Measurements from ENCODE around the gene TJAP1.
A peak's percentile ranks its signal among the peaks of the same experiment; 100 is the strongest.
"Not testable (repeated sequence)": the region's sequence is repeated elsewhere in the genome, so short reads cannot be mapped to it uniquely, and the experiment has no call there.

Gene TJAP1

DNA sequence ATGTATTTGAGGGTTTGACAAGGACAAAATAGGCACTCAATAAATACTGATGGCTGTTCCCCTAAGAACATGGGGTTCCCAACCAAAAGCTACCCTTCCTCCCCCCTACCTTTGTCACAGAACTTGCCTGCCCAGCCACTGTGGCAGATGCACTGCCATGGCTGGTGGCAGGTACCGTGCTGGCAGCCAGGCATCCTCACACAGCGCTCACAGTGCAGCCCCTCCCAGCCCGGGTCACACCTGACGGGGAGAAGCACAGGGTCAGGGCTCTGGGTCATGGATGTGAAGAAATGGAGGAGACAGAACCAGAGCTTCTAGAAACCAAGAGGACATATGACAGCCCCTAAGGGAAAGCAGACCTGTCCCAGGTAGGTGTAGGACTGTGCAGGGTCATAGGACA is 24.5 kb upstream of the TJAP1 start:
- FAIRE-seq (no peak), DNase-seq (ENCODE audit: insufficient read length, low spot score) (no peak)

DNA sequence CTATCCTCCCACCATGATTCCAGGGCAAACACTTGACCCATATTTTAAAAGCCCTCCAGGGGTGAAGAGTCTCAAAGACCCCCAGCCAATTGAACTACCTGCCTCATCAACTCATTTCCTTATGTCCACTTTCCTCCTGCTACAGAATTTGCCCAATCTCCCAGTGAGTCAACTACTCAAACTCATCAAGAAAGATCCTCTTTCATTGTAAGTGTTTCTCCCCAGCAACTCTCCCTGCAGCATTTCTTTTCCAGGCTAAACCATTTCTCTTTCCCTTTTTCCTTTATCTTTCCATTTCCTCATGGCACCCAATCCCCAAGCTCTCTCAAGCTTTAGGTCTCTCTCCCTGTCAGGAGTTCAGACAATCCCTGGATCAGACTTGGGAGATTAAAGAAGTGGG is 23.5 kb upstream of the TJAP1 start:
- no peak for DNase-seq (ENCODE audit: insufficient read length, low spot score)
- FAIRE-seq, result no peak

DNA sequence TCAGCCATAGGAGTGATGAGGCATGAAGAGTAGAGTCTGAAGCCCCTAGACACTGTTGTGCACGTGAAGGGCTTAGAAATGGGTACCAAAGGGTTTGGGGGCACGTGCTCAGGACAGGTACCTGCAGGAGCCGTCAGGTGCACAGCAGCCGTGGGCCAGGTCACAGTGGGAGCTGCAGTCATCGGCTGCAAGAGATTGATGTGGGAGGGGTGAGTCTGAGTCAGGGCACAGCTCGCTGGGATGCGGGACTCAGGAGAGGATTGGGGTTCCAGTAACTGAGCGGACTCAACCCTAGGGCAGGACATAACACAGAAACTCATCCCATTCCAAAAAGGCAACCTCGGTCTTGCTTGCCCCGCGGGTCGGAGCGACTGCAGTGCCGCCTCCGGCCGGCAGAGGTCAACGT is 23.1 kb upstream of the TJAP1 start:
- peak; percentile 89 for FAIRE-seq
- no peak for DNase-seq (ENCODE audit: insufficient read length, low spot score)

DNA sequence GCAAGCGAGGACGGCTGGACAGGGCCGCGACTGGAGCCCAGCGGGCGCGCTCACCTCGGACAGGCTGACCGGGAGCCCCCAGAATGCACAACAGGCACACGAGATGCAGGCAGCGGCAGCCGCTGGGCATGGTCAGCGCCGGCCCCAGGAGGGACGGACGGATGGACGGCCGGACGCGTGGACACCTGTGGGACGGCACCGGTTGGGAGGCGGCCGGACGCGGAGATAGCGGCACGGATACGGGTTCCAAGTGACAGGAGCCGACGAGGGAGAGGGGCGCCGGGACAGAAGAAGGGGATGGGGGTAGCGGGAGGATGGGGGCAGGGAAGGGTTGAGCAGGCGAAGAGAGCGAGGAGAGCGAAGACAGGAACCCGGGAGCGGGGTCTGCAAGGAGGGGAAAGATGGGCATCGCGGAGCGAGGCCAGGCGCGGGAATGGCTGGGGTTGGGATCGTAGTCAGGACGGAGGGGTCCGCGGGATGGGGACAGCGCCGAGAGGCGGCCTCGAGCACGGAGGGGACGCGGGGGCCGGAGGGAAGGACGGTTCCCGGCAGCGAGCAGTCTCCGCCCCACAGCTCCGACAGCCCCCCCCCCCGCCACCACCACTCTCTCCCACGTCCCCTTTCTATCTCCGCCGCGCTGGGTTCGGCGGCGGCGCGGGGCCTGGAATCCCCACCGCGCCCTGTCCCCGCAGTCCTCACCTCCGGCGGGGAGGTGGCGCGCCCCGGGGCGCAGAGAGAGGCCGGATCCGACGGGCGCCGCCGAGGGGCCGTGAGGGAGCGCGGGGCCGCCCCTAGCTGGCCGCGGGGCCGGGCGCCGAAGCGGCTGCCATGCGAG is 22.5 kb upstream of the TJAP1 start:
- no peak for FAIRE-seq
- peak; percentile 85 for DNase-seq (ENCODE audit: insufficient read length, low spot score)

DNA sequence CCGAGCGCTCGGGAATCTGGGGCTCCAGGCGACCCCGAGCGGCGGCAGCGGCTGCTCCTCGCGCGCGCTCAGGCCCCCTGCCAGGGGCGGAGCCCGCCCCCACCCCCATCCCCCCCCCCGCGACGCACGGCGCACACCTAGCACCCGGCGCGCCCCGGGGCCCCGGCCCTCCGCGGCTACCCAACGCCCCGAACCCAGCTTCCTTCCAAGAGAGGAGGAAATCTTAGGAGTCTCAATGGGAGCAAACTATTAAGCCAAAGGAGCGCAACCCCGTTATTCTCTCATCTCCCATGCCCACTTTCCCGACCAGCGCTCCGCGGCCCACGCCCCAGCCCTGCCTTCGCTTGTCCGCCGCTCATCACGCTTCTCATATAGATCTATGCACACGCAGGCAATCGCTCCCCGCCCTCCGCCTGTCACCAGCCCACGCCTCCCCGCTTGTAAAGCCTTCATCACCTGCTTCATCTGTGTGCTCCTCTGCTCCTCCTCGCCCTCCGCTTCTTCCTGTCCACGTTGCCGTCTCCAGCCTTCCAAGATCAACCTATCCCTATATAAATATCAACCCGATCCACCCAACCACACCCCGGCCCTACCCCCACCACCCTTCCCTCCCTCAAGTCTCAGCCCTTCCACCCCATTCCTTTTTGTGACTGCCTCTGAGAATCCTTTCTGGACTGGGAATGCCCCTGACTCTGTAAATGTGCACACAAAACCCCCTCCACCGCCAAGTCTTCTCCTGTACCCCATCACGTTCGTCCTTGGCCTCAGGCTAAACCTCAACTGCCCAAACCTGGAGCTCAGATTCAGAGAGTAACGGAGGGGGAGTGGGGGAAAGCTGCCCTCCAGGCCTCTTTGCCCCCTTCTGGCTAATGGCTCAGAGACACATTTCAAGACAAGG is 21.6 kb upstream of the TJAP1 start, which contains the start of gene DLK2:
Gene DLK2 (minus strand): TSS at position 18 of the 898 bp plus-strand sequence. CDS start 723 bp downstream, outside the sequence.
- peak; percentile 50 for DNase-seq (ENCODE audit: insufficient read length, low spot score)
- peak; percentile 21 for FAIRE-seq

DNA sequence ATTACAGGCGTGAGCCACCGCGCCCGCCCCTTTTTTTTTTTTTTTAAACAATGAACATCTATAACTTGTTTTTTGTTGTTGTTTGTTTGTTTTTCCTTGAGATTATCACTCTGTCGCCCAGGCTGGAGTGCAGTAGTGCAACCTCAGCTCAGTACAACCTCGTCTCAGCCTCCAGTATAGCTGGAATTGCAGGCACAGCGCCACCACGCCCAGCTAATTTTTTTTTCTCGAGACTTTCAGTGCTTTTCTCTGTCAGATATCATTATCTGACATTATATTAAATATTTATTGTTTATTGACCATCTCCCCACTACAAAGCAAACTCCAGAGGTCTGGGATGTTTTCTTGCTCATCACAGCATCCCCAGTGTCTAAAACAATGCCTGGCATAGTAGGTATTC is 19.7 kb upstream of the TJAP1 start:
- no peak for DNase-seq (ENCODE audit: insufficient read length, low spot score)
- no peak for FAIRE-seq

DNA sequence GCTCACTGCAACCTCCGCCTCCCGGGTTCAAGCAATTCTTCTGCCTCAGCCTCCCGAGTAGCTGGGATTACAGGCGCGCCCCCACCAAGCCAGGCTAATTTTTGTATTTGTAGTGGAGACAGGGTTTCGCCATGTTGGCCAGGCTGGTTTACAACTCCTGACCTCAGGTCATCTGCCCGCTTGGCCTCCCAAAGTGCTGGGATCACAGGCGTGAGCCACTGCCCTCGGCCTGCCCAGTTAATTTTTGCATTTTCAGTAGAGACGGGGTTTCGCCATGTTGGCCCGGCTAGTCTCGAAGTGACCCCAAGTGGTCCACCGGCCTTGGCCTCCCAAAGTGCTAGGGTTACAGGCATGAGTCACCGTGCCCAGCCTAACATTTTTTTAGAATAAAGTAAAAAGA is 19.2 kb upstream of the TJAP1 start:
- FAIRE-seq; DNase-seq (ENCODE audit: insufficient read length, low spot score): not testable (repeated sequence)

DNA sequence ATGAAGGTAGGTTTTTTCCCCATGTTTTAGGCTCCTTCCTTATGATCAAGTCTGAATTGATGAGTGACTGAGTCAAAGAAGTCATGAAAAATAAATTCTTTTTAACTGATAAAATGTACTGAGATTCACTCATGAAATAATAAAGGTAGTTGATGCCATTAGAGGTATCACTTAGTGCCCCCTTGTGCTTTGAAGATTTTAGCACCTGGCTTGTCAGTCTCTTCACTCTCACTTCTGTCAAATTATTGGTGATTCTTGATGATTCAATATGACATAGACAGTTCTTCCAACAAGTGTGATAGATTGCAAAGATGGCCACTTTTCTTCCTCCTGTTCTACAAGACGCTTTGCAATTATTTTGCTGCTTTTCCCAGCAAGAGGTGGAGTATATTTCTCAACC is 17.8 kb upstream of the TJAP1 start:
- FAIRE-seq (no peak), DNase-seq (ENCODE audit: insufficient read length, low spot score) (no peak)

DNA sequence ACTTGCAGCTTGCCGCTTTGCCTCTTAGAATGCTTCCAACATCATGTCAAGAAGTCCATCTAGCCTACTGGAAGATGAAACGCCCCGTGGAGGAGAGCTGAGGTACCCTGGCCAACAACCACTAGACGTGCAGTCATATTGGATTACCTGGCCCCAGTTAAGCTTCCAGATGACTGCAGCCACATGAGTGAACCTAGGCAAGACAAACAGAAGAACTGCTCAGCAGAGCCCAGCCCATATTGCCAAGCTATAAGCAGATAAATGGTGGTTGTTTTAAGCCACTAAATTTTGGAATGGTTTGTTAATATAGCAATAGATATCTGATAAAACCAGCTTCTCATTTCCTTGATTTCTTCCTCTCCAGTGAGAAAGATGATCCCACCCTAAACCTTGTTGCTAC is 17.3 kb upstream of the TJAP1 start:
- DNase-seq (ENCODE audit: insufficient read length, low spot score) (no peak), FAIRE-seq (no peak)

DNA sequence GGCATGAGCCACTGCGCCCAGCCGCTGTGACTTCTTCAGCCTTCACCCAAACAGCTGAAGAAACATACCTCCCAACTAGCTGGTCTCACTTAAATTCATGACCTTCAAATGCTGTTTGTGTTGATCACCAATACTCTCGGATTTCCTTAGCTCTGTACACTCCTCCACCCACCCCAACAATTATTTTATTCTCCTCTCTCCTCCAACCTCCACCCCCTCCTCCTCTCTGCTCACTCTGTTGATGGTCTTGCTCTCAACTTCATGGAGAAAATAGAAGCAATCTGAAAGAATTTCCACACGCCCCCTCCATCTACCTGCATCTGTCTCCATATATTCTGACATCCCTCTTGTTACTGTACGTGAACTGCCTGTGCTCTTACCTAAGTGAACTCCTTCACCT is 15.4 kb upstream of the TJAP1 start:
- DNase-seq (ENCODE audit: insufficient read length, low spot score) (no peak), FAIRE-seq (no peak)

DNA sequence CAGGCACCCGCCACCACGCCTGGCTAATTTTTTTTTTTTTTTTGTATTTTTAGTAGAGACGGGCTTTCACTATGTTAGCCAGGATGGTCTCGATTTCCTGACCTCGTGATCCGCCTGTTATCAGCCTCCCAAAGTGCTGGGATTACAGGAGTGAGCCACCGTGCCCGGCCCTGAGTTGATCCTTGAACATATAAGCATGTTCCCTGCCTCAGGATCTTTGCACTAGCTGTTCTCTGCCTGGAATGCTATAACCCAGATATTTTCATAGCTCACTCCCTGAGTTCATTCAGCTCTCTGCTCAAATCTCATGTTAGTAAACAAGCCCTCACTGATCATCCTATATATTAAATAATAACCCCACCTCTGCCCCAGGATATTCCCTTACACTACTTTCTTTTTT is 13.0 kb upstream of the TJAP1 start:
- DNase-seq (ENCODE audit: insufficient read length, low spot score) (no peak), FAIRE-seq (no peak)

DNA sequence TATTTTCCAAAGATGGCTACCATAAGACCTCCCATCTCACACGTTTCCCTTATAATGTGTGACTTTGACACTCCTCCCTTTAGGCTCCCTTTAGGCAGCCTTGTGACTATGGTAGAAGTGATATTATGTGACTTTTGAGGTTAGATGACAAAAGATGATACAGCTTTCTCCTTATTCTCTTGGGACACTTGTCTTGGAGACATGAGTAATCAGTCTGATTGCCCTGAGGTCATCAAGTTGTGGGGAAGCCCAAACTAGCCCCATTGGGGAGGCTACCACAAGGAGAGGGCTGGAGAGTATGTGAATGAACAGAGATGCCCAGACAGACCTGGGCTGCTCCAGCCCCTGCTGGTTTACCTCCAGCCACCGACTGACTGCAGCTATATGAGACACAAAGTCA is 11.4 kb upstream of the TJAP1 start:
- DNase-seq (ENCODE audit: insufficient read length, low spot score), result no peak
- FAIRE-seq, result no peak

DNA sequence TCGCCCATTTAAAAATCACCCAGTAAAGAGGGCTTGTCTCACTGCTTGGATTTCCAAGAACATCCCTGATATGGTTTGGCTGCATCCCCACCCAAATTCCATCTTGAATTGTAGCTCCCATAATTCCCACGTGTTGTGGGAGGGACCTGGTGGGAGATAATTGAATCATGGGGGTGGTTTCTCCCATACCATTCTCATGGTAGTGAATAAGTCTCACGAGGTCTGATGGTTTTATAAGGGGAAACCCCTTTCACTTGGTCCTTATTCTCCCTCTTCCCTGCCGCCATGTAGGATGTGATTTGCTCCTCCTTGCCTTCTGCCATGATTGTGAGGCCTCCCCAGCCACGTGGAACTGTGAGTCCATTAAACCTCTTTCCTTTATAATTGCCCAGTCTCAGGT is 10.1 kb upstream of the TJAP1 start:
- FAIRE-seq, result not testable (repeated sequence)

DNA sequence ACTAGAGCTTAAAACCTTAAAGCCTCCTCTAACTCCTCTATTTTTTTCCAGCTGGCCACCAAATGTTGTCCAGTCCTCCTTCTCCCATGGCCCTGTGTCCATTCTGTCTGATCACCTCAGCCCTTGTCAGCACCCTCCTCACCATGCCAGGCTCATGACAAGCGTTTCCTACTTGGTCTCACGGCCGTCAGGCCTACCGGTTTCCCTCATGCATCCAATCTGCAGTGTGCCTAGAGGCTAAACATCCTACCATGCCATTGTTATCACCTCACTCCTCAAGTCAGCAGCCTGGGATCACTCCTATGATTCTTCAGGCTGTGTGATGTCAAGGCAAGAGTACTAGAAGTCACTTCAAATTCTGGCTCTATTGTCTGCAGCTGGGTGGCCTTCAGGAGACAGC is 9.6 kb upstream of the TJAP1 start:
- no peak for DNase-seq (ENCODE audit: insufficient read length, low spot score)
- FAIRE-seq, result no peak

More for the DNA sequence above, 10.1 kb upstream of the TJAP1 start:
- not testable (repeated sequence) for DNase-seq (ENCODE audit: insufficient read length, low spot score)

DNA sequence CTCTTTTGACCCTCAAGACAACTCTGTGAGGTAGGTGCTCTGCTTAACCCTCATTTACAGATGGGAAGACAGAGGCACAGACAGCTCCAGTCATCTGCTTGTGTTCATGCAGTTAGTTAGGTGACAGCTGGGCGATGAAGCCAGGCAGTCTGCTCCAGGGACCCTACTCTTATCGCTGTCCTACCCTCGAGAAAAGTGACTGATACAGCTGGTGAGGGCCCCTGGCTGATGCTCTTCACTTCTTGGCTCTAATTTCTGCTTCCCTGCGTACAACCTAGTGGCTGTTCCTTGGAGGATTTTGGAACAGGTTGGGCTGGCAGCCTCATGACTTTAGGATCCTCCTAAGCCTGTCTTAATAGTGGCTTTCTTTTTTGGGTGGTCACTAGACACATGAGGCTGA is 9.1 kb upstream of the TJAP1 start:
- FAIRE-seq (no peak), DNase-seq (ENCODE audit: insufficient read length, low spot score) (no peak)

DNA sequence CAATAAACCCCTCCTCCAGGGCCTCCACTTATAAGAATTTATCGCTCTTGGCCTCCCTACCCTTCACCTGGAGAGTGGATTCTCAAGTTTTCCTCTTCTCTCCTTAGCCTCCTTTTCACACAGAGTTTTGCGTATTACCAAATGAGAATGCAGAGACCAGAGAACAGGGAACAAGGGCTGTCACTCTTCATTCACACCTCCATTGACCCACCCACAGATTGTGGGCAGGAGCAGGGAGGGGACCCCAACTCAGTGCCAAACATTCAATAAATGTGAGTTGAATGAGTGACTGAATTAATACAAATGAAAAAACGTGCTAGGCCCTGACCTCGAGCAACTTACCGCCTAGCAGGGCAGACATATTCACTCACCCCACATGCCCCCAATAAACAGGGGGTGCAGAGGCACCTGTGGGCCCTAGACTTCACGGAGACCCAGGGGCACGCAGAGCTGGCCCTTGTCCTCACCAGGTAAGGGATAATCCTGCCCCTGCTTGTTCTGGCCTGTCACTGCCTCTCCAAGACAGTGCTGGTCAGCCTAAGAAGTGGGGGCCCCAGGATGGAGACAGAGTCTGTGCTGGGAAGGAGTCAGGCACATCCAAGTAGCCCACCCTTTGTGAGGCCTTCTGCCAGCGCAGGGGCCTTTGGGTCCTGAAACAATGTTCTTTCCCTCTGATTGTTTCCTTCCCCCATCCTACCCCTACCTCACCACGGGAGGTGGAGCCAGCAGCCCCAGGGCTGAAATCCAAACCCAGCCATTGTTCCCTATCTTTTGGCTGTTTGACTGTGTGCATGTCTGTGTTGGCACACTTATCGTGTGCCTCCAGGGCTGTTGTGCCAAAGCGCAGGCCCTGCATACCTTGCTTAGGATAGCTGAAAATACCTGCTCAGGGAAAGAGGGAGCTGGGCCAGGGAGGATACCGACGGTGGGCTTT is 8.4 kb upstream of the TJAP1 start:
- no peak for DNase-seq (ENCODE audit: insufficient read length, low spot score)
- no peak for FAIRE-seq

DNA sequence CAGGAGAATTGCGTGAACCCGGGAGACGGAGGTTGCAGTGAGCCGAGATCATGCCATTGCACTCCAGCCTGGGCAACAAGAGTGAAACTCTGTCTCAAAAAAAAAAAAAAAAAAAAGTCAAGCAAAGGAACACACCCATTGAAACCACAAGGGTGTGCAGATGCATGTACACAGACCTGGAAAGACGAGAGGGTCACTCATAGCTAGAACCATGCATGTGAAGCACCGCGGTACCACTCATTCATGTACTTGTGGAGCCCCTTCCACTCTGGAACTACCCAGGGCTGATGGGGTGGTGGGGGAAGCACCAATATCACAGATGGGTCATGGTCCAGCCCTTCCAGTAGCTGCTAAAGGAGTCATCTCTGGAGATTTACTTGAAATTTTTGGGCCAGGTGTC is 7.4 kb upstream of the TJAP1 start:
- FAIRE-seq (no peak), DNase-seq (ENCODE audit: insufficient read length, low spot score) (no peak)

DNA sequence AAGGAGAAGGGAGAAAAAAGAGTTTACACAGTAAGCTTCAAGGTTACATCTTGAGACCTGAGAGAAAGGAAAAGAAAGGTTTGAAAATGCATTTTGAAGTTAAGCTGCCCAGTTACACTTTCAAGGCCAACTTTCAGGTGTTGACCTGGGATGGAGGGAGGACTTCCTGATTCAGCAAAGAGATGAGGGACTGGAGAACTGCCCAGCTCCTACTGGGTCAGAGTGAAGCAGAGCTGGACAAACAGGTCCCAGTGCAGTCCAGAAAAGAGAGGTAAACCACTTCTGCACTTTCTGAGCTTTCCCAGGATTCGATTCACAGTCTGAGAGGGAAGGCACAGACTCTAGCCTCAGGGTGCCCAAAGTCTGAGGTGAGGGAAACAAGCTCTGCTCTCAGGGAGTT is 6.0 kb upstream of the TJAP1 start:
- FAIRE-seq (no peak), DNase-seq (ENCODE audit: insufficient read length, low spot score) (no peak)

DNA sequence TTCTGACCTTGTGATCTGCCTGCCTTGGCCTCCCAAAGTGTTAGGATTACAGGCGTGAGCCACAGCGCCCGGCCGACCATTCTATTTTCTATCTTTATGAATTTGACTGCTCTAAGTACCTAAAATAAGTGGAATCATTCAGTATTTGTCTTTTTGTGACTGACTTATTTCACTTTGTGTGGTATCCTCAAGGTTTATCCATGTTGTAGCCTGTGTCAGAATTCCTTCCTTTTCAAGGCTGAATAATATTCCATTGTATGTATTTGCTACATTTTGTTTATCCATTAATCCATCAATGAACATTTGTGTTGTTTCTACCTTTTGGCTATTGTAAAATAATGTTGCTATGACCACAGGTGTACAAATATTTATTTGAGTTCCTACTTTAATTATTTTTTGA is 4.9 kb upstream of the TJAP1 start:
- DNase-seq (ENCODE audit: insufficient read length, low spot score) (no peak), FAIRE-seq (no peak)

DNA sequence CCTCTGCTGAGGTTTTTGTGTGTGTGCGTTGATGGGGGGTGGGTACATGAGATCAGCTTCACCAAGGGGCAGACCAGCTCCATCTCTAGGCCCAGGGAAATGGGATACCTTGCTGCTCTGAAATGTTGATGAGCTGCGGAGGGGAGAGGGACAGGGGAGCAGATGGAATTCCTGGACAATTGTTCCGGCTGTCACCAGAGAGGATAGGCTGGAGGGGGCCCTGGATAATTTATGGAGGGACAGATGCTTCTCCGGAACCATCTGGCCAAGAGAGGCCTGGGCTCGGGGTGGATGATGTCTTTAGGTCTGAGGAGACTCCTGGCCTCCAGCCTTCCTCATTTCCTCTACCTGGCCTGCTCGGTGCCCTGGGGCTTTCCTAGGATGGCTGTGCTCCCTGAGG is 1.9 kb upstream of the TJAP1 start:
- FAIRE-seq, result no peak
- DNase-seq (ENCODE audit: insufficient read length, low spot score), result no peak

DNA sequence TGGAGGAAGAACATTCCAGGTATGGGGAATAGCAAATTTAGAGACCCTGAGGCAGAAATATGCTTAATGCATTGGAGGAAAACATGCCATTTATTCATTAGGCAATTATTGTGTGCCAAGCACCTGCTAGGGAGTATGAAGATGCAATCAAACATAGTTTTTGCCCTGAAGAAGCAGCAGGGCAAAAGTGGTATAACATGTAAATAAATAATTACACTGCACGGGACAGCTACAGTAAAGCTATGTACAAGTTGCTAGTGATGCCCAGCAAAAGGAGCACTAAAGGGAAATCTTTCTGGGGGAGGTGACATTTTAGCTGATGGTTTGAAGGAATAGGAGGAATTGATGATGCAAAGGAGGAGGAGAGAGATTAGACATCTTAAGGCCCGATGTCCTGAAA is 624 bp upstream of the TJAP1 start:
- DNase-seq (ENCODE audit: insufficient read length, low spot score), result no peak
- FAIRE-seq, result no peak

Measured in GM19239 (cell line).